CD4-positive, alpha-beta T cell treated with Interleukin-17A for 4 hours (primary cell): ENCODE measurements around the gene ASIC2.

Source experiments
- DNase-seq: peaks from one replicate; pipeline ENCODE4 v3.0.0-alpha.2; 2020; ENCODE audit warnings: mixed read lengths

The ASIC2 gene

DNA sequence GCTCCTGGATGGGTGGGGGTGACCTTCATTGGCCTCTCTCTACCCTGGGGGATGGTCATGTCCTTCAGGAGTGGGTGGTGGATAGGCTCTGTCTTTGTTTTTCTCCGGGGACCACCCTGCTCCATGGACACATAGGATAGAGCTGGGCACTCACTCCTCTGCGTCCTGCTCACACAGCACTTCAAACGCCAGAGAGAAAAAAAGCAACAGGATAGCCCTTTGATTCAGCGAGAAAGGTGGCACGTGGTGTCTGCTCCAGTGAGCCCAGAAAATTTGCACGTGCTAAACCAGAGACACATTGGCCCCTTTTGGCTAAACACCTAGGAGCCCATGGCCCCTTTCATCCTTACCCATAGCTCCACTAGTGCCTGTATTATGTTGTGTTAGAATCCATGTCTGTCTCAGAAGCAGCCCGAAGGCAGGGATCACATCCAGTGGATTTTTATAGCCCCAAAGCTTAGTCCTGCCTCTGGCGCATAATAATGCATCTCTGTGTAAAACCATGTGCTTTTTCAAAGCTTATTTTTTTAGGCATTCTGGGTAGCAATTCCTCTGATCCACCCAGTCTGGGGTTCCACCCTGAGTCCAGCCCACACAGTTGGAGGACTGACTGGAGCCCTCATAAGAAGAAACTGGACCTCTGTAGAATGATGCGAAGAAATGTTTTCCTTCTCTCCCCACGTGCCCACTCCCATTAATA lies 90.1 kb downstream of the ASIC2 start:
- DNase-seq, result no peak

DNA sequence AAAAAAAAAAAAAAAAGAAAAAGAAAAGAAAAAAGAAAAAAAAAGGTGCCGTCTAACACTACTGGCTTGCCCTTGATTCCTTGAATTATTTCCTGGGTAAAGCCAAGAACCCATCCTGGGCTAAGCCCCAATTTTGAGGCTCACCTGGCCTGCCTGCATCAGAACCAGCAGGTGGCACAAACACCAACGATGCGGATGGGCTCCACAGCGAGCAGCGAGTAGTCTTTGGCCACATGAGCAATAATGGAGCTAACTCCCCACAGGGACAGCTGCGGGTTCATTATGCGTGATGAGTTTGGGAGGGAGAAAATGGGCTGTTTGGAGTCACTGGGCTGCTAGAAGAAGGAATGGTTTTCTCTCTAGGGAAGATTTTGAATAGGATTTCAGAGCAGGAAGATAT lies 91.1 kb downstream of the ASIC2 start:
- no peak for DNase-seq

DNA sequence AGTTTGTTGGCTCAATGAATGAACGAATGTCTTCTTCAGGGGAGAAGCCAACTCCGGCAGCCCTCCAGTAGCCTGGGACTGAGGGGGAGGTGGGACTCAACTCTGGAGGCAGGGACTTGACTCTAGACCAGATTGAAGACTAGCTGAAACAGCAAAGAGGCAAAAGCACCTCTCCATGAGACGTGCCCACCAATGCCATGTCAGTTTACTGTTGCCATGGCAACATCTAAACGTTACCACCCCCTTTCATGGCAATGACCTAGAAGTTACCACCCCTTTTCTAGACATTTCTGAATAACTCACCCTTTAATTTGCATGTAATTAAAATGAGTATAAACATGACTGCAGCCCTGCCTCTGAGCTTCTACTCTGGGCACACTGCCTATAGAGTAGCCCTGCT lies 91.8 kb downstream of the ASIC2 start:
- DNase-seq, result no peak

DNA sequence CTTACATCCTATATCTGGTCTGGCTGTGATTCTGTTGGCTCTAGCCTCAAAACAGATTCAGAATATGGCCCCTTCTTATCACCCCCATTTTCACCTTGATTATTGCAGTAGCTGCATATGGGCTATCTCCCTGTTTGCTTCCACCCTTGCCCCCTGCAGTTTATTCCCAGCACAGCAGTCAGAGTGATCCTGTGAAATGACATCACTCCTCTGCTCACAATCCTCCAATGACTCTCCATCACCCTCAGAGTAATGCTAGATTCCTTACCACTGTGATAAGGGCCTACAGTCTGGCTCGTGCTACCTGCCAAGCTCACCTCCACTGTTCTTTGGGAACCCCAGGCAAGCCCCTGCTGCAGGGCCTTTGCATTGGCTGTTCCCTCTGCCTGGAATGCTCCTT lies 92.5 kb downstream of the ASIC2 start:
- DNase-seq, result no peak

DNA sequence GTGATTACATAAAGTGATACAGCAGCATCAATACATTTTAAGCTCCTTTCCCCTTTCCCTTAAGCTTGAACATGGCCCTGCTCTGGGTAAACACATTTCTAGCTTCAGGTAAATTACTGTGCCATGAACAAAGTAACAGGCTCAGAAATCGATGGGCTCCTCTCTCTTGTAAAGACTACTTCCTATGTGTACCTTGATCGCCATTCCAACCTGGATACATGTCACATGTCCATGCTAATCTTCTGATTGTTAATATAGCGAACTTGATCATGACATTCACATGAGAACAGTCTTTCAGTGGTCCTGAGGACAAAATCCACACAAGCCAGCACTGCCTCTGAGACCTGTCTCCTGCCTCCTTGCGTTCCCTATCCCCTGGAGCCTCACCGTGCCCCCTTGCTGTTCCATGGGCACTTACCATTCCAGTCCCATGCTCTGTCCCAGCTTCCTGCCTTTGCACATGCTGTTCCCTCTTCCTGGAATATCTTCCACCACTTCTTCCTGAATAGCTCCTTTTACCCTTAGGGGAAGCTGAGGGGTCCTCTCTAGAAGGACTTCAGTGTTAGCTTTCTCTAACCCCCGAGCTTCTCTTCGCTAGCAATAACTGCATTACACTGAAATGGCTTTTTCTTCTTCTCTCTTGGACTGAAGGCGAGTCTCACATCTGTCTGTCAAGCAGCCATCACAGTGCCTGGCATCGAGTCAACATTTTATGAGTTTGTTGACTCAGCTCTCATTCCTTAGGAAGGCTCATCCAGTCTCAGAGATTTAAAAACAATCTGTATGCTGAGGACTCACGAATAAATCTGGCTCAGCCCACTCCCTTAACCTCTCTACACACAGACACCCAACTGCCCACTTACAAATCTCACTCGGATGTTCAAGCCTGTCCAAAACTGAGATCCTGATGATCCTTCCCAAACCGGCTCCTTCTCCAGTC lies 93.3 kb downstream of the ASIC2 start:
- DNase-seq, result no peak

DNA sequence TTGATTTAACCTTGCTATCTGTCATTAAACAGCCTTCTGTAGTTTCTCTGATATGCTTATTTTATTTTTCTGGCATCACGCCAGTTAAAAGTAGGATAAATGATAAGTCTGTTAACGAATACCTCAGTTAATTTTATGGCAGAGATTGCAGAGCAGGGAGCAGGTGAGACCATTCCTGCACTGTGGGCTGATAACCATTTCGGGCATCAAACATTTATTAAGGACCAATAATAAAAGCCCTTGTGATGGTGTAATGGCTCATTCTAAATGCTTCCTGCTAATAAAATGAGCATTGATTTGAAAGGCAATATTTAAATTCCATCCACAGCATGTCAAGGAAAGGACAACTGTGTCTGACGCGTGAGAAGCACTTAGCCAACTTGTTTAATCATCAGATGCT lies 94.1 kb downstream of the ASIC2 start:
- no peak for DNase-seq

DNA sequence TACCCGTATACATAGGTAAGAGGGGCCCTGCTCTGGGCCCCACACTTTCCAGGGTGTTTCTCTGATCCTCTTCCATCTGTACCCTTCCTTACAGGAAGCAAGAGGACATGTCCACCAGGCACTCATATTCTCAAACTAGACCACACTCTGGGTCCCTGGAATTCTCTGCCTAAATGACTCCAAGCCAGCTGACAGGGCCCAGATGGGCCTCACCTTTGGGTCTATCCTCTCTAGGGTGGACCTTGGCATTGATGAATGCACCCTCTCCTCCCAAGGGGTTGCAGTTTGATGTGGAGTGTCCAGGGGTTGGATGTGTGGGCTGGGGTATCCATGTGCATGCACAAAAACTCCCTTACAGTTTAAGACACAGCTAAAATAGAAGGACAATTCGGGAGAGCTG lies 95.8 kb downstream of the ASIC2 start:
- DNase-seq, result no peak

DNA sequence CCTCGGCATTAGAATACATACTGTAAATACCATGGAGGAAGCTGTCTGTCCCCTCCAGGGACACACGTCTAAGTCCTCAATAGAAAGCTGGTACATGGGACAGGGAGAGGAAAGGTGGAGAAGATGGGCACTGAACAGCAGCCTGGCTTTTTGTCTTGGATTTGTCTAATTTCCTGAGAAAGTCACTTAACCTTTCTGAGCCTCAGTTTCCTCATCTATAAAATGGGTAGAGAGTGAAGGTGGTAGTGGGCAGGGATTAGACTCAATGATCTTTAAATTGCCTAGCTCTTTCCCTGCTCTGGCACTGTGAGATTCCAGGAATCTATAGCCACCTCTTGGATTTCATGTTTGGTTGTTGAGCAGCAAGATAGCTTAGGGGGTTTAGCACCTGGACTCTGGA lies 96.2 kb downstream of the ASIC2 start:
- no peak for DNase-seq

DNA sequence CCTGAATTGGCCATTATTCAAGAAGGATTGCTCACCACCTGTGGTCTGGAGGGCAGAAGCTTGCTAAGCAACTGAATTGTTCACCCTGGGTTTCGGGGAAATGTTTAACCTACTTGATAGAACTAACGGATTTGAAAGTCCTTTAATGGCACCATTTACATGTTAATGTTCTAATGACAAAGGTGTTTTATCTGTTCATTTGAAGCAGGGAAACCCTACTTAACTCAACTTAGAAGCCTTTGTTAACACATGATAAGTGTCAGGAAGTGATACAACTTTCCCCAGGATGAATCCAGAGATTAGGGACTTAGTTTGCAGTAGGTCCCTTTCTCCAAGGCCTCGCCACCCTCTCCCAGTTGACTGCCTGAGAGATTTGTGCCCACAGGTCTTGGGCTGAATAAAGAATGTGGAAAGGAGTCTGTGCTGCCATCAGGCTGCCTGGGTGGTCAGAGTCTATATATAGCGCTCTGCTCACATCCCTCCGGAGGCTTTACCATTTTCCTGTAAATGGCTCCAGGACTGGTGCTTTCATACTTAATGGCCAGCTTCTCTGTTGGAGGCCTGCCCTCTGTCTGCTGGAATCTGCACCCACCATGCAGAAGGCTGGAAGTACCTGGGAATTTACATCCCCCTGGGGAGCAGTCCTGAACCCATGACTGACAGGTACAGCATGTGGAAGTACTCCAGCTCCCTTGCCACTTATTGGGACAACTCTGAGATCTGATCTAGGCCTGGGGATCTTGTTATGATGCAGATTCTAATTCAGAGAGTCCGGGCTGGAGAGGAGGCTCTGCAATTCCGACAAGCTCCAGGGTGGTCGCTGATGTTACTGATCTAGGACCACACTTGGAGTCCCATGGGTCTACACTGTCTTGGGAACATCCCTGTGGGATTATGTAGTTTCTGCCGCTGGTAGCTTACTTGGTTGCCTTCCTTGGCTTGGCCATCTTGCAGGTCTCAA lies 99.9 kb downstream of the ASIC2 start:
- no peak for DNase-seq

DNA sequence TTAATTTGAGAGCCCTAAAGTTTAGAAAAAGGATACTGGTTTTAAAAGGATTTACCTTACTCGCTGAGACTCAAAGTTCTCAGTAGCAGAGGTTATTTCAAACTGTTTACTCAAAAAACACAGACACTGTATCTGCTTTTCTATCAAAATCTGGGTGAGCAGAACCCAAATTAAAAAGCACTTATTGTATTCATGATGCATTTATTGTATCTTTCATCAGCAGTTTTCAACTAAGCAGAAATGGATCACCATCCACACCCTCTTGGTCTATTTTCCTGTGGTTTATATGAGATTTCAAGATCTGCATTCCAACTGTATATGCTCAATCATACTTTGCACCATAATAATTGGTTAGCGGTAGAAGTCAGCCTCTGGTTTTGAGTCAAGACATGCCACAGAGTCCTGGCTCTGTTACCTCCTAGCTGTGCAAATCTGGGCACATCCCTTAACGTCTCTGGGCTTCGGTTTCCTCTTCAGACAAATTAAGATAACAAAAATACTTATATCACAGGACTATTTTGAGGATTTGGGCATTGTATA lies 109.5 kb downstream of the ASIC2 start:
- DNase-seq, result no peak

DNA sequence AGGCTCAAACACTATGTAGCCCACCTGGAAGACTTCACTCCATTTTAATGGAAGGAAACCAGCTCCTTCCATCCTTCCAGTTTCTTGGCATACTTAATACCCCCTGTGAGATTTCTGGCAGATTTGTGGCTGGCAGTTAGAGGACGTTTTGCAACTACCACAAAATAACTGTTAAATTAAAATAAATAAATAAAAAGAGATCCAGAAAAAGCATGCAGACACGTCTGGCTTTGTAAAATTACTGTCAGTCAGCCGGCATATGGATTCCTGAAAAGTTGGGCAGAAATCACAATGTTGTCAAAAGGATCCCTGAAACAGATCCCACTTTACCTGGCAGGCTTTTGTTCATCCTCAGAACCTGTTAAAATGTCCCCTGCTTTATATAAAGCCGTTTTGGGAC lies 113.9 kb downstream of the ASIC2 start:
- no peak for DNase-seq

DNA sequence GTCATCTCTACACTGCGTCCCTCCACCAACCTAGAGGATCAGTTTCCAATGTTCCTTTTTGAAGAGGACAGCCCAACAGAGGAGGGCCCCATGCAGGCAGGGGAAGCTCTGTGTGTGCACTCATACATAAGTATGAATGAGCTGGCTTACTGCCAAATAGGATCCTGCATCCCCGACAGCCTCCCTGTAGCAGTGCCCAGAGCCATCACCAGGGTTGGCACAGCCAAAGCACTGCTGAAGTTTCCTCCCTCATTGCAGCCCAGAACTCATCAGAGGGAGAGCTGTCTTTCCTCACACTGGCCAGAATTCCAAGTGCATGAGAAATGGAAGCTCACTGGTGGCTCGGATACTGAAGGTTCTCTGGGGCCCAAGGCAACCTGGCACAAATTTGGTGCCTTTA lies 114.4 kb downstream of the ASIC2 start:
- DNase-seq, result no peak

DNA sequence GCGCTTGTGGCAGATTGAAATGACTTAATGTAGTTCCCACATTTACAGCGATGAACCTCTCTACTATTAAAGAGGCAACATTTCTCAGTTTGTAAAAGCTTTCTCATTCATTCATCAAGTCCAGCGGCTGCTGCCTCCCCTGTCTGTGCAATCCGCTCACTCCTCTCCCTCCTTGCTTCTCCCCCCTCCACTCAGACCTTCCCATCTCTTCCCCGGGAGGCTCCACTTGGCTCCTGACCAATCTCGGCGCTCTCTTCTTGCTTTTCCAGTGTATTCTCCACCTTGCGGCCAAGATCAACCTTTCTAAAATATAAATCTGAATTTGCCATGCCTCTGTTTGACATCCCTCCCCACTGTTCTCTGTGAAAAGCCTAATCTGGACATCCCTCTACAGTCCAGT lies 117.5 kb downstream of the ASIC2 start:
- DNase-seq, result no peak

DNA sequence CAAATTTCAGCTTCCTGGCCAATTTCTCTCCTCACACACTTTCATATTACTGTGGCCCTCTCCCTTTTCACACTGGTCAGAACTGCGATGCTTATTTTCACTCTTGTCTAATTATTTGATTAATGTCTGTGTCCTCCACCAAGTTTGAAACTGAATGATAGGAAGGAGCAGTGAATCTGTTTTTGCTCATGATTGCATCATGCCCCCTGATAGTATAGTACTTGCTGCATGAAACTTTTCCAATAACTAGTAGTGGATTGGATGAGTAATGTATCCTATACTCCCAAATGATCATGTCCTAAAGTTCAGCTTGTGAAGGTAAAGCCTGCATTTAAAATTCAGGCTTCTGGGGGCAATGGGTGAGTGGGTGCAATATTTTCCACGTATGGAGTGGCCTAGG lies 121.2 kb downstream of the ASIC2 start:
- DNase-seq, result no peak

DNA sequence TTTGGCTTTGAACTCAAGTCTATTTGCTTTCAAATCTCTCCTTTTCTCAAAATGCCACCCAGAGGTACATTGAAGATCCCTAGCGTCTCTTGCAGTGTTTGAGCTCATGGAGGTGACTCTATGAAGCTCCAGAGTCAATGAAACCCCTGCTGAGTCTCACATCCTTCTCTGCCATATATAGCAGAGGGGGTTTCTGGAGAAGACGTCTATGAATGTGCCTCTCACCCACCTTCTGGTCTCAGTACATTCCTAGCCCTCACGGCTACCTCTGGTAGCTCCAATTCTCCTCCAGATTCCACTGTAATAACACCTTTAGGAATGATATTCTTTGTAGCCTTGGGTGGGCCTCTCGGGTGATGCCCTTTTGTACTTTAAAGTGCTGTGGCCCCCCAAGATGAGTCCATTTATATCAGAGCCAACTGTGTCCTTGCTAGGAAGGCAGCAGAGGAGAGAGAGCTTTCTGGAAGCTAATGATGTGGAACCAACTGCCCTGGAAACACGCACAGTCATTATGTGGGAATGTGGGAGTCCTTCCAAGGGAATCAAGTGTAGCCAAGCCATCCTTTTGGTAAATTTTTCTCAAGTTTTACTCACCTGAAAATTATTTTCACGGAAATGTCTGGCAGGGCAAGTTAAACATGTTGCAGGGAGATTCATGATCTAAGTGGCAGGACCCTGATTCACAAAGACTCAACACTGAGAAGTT lies 123.4 kb downstream of the ASIC2 start:
- DNase-seq, result no peak

DNA sequence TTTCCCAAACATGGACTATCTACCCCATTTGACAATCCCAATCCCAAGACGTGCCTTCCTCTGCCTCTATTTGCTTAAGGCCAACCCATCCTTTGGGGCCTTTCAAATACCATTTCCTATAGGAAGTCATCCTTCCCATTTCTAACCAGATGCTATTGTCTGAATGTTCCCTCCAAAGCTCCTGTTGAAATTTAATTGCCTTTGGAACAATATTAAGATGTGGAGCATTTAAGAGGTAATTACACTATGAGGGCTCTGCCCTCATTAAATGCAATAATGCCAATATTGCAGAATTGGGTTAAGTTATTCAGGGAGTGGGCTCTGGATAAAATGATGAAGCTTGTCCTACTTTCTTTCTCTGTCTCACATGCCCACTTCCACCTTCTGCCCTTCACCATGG lies 125.4 kb downstream of the ASIC2 start:
- no peak for DNase-seq

DNA sequence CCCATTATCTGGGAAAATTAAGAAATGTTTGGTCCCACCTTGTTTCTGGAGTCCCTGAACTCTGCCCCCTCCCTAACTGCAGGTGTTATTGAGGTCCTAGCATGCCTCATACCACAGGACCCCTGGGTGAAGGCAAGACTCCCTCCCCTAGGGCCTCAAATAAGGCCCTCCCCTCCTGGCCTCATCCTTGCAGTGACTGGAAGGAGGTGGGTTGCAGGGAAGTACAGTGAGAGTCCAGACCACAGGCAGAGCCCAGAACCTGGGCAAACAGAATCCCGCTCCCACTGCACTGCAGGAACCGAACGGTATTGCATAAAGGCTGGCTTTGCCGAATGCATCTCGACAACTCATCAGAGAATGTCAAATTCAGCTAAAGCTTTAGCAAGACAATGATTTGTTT lies 126.6 kb downstream of the ASIC2 start:
- DNase-seq, result no peak

DNA sequence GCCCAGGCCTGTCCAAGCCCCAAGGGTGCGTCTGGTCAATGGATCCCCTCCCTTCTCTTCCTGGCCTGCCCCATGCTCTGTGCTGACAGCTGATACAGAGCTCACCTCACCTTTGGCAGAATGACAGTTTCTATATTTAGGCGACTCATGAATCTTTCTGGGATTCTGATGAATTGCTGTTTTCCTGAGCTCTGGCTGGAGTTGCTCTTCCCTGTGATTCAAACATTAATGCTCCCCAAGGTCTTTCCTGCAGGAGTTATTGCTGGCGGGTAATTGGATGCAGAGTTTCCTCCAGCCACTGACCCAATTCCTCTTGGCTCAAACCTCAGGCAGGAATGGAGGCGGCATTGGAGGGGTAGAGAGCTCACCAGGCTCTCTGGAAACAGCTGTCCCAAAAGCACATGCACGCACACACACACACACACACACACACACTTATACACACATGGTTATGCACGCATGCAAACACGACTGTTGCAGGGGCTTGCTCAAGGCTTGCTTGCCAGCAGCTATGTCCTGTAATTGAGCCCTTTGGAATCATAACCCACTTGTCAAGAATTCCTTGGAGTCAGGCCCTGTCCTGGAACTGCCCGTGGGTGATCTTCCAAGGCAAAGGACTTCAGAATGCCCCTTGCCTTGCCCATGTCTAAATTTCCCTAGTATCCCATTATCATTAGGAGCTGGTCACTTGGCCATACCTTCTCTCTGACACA lies 128.8 kb downstream of the ASIC2 start:
- no peak for DNase-seq

DNA sequence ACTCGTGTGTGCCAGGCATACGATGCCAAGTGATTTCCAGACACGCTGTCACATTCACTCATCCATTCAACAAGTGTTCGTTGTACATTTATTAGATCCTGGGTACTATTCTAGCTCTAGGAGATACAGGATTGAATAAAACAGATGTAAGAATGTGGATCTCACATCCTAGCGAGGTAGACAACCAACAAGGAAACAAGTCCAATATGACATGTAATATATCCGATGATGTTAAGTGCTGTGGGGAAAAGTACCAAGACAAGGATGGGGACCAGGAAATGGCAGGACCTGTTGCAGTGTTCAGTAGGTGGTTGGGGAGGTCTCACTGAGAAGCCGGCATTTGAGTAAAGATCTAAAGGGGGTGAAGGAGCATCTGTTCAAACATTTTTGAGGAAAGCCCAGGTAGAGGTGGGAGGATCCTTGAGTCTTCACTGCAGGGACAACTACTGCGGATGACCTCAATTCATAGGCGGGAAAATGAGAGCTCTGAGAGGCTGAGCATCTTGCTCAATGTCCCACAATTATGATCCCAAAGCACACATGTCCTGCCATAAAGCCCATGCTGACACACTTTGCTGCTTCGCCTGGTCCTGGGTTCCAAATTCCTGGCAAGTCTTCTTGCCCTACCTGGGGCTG lies 129.4 kb downstream of the ASIC2 start:
- DNase-seq, result no peak

DNA sequence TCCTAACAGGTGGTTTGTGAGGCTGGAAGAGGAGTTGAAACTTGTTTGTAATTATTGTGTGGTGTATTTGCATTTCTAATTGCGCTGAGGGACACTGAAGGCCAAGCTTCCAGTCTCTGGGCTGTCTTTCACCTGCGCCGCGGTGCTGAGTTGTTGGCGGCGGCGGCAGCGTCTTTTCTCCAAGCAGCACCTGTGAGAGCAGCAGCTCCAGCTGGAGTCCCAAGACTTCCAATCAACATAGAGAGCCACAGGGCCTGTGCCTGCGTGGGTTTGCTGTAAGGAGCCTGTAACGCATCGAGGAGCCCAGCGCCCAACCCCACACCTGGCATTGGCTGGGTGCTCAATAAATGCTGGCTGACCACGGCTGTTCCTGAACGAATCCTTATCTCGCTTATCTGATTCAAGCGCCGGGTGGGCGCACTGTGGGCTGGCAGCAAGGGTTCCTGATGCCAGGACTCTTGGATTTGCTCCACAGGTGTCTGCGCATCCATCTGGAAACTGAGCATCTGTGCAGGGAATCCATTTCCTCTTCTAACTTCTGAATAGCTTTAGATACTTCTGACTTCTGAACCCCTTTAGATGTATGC lies 138.1 kb downstream of the ASIC2 start:
- no peak for DNase-seq

DNA sequence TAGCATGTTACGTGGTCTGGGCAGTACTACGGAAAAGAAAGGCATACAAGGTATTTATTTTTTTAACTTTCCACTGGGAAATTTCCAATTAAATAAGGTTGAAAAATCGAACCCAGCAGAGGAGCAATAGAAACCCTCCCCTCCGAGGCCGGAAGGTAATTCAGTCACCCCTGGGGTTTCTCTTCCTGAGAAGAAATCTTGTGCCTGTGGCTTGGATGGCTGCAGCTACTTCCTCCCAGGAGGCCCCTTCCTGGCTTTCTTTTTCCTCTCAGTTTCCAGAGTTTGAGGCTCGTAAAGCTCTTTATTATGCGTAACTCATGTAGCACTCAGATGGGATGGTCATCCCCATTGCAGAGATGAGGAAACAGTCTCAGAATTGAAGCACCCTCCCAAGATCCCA lies 140.3 kb downstream of the ASIC2 start:
- DNase-seq, result no peak
